Stimulated activated CD8-positive, alpha-beta memory T cell treated with anti-CD3 and anti-CD28 coated beads, Interleukin-12 subunit alpha, Interleukin-12 subunit beta, amount 100 ng/mL, for 4 hours (primary cell): ENCODE data around the gene MYBPC1.
"Not testable (repeated sequence)": the region's sequence is repeated elsewhere in the genome, so short reads cannot be mapped to it uniquely, and the experiment has no call there.

Experiments
- DNase-seq: peaks from one replicate; pipeline ENCODE4 v3.0.0-alpha.2; 2020; ENCODE audit warnings: low read depth

Gene MYBPC1

DNA sequence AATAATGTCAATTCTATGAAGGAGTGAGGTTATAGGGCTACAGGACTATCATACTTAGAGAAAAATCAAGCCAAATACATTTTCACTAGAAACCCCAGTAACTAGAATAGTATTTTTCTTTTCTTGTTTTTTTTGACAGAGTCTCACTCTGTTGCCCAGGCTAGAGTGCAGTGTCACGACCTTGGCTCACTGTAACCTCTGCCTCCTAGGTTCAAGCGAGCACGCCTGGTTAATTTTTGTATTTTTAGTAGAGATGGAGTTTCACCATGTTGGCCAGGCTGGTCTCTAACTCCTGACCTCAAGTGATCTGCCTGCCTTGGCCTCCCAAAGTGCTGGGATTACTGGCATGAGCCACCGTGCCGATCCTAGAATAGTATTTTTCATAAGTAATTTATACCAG, 139.7 kb downstream of the MYBPC1 start:
- DNase-seq = not testable (repeated sequence)
